ENCODE results near the gene SH2D4B. TPM values are rescaled to one million over a fixed set of nuclear protein-coding genes. Genes with fewer than 3 reads are reported as not detected.

SH2D4B gene
- polyA plus RNA-seq, 1 donor from 2014 or later: 1.4 TPM

DNA sequence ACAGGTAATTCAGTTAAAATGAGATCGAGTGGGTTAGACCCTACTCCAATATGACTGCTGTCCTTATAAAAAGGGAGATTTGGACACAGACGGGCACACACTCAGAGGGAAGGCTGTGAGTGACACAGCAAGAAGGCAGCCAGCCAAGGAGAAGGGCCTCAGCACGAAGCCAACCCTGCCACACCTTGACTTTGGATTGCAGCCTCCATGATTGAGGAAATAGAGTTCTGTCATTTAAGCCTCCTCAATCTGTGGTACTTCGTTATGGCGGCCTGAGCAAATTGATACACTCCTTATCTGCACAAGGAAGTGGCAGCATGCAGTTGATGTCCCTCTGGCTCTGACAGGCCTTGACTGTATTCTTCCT is 43.8 kb downstream of the SH2D4B start:
- Histone ChIP-seq H3K79me2 (replicated peaks; ENCODE audit: insufficient read depth, low read length) (no peaks in the 10 kb centered on the region), H3K4me3 (ENCODE audit: low read length) (no peak overlapping the region), H4K20me1 (ENCODE audit: insufficient read depth) (no peaks in the 10 kb centered on the region), H3K9ac (ENCODE audit: low read length) (no peak overlapping the region), H2AFZ (ENCODE audit: low read depth, low read length) (no peak overlapping the region), H3K9me3 (ENCODE audit: low read length) (no peaks in the 10 kb centered on the region), H3K27me3 (ENCODE audit: insufficient read depth, low read depth, low read length) (no peaks in the 10 kb centered on the region), H3K9me2 (ENCODE audit: insufficient read depth, low read length) (no peaks in the 10 kb centered on the region), H3K27ac (ENCODE audit: low read length) (no peak overlapping the region), H3K4me2 (ENCODE audit: low read length) (no peak overlapping the region), H3K36me3 (ENCODE audit: insufficient read depth, low read length) (no peaks in the 10 kb centered on the region), H3F3A (ENCODE audit: insufficient read depth, low read length, poor library complexity, severe bottlenecking) (no peaks in the 10 kb centered on the region)
- no peak for TF ChIP-seq RAD21 (conservative IDR thresholded peaks at IDR 0.05)
- TF ChIP-seq, protein P1, sequence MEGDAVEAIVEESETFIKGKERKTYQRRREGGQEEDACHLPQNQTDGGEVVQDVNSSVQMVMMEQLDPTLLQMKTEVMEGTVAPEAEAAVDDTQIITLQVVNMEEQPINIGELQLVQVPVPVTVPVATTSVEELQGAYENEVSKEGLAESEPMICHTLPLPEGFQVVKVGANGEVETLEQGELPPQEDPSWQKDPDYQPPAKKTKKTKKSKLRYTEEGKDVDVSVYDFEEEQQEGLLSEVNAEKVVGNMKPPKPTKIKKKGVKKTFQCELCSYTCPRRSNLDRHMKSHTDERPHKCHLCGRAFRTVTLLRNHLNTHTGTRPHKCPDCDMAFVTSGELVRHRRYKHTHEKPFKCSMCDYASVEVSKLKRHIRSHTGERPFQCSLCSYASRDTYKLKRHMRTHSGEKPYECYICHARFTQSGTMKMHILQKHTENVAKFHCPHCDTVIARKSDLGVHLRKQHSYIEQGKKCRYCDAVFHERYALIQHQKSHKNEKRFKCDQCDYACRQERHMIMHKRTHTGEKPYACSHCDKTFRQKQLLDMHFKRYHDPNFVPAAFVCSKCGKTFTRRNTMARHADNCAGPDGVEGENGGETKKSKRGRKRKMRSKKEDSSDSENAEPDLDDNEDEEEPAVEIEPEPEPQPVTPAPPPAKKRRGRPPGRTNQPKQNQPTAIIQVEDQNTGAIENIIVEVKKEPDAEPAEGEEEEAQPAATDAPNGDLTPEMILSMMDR (IDR thresholded peaks at IDR 0.05; ENCODE audit: poor library complexity, severe bottlenecking): no peak

DNA sequence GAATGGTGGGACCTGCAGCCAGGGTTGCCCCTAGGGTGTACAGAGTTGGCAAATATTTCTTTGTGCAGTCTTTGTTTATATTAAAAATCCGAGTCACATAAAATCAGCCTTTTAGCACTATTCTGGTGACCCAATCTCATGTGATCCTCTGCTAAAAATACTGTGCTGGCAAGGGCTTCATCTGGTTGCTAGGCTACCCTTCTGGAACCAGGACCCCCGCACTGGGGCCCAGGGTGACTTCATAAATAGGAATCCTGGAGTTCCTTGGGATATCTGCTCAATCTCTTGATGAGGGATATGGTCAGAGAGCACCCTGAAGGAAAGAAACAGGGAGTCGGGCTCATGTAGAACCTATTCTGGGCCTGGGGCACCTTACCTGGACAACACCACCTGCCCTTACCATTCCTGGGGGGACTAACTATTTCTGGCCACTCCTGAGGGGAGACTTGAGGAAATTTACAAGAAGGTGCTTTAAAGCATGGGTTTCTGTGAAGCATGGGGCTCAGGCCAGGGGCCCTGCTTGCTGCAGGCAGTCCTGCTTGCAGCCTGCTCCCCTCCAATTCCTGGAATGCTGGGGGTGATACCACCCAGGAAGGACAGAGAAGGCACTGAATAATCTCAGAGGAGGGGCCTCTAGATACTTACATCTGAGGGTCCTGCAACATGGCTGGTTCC is 44.7 kb downstream of the SH2D4B start:
- Histone ChIP-seq H3K9me2 (ENCODE audit: insufficient read depth, low read length) (no peaks in the 10 kb centered on the region), H3K79me2 (replicated peaks; ENCODE audit: insufficient read depth, low read length) (no peaks in the 10 kb centered on the region), H3K9me3 (ENCODE audit: low read length) (no peaks in the 10 kb centered on the region), H3K27me3 (ENCODE audit: insufficient read depth, low read depth, low read length) (no peaks in the 10 kb centered on the region), H3K9ac (ENCODE audit: low read length) (no peak overlapping the region), H3K4me3 (ENCODE audit: low read length) (no peak overlapping the region), H3K27ac (ENCODE audit: low read length) (no peak overlapping the region), H3F3A (ENCODE audit: insufficient read depth, low read length, poor library complexity, severe bottlenecking) (no peaks in the 10 kb centered on the region), H3K36me3 (ENCODE audit: insufficient read depth, low read length) (no peaks in the 10 kb centered on the region), H3K4me2 (ENCODE audit: low read length) (no peak overlapping the region), H2AFZ (ENCODE audit: low read depth, low read length) (no peak overlapping the region), H4K20me1 (ENCODE audit: insufficient read depth) (no peaks in the 10 kb centered on the region)
- TF ChIP-seq RAD21 (conservative IDR thresholded peaks at IDR 0.05) (no peak), TAF1 (IDR thresholded peaks at IDR 0.05; ENCODE audit: low read depth) (no peak), EP300 (conservative IDR thresholded peaks at IDR 0.05; ENCODE audit: poor library complexity, severe bottlenecking) (no peak), SMC3 (conservative IDR thresholded peaks at IDR 0.05; ENCODE audit: poor library complexity) (no peak), EZH2 (IDR thresholded peaks at IDR 0.05; ENCODE audit: borderline replicate concordance, insufficient read depth, low read length, poor library complexity, severe bottlenecking) (no peak), POLR2AphosphoS5 (IDR thresholded peaks at IDR 0.05) (no peak), MXI1 (conservative IDR thresholded peaks at IDR 0.05; ENCODE audit: poor library complexity, severe bottlenecking) (no peak)
- TF ChIP-seq, protein P2, sequence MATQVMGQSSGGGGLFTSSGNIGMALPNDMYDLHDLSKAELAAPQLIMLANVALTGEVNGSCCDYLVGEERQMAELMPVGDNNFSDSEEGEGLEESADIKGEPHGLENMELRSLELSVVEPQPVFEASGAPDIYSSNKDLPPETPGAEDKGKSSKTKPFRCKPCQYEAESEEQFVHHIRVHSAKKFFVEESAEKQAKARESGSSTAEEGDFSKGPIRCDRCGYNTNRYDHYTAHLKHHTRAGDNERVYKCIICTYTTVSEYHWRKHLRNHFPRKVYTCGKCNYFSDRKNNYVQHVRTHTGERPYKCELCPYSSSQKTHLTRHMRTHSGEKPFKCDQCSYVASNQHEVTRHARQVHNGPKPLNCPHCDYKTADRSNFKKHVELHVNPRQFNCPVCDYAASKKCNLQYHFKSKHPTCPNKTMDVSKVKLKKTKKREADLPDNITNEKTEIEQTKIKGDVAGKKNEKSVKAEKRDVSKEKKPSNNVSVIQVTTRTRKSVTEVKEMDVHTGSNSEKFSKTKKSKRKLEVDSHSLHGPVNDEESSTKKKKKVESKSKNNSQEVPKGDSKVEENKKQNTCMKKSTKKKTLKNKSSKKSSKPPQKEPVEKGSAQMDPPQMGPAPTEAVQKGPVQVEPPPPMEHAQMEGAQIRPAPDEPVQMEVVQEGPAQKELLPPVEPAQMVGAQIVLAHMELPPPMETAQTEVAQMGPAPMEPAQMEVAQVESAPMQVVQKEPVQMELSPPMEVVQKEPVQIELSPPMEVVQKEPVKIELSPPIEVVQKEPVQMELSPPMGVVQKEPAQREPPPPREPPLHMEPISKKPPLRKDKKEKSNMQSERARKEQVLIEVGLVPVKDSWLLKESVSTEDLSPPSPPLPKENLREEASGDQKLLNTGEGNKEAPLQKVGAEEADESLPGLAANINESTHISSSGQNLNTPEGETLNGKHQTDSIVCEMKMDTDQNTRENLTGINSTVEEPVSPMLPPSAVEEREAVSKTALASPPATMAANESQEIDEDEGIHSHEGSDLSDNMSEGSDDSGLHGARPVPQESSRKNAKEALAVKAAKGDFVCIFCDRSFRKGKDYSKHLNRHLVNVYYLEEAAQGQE (IDR thresholded peaks at IDR 0.05; ENCODE audit: borderline replicate concordance): no peak
- TF ChIP-seq, protein P1 (IDR thresholded peaks at IDR 0.05; ENCODE audit: poor library complexity, severe bottlenecking): no peak
